A673 (cell line): ENCODE data around the gene VPS37B.

Source experiments
- CTCF ChIP-seq: fragments of 300-800, 200-600 bp; sonication (generic); conservative IDR thresholded peaks from 2 replicates; pipeline ENCODE4 v1.5.1; 2017; ENCODE audit warnings: low read depth, mild to moderate bottlenecking, antibody characterized with exemption, low read length, moderate library complexity, mixed read lengths
- EZH2 ChIP-seq: fragments of 200-600 bp; sonication (generic); IDR thresholded peaks from 2 replicates; pipeline ENCODE4 v1.6.1; 2017; ENCODE audit warnings: borderline replicate concordance, low read depth, mild to moderate bottlenecking, mixed read lengths, antibody characterized with exemption, low read length; ENCODE audit not compliant: poor library complexity, severe bottlenecking

DNA sequence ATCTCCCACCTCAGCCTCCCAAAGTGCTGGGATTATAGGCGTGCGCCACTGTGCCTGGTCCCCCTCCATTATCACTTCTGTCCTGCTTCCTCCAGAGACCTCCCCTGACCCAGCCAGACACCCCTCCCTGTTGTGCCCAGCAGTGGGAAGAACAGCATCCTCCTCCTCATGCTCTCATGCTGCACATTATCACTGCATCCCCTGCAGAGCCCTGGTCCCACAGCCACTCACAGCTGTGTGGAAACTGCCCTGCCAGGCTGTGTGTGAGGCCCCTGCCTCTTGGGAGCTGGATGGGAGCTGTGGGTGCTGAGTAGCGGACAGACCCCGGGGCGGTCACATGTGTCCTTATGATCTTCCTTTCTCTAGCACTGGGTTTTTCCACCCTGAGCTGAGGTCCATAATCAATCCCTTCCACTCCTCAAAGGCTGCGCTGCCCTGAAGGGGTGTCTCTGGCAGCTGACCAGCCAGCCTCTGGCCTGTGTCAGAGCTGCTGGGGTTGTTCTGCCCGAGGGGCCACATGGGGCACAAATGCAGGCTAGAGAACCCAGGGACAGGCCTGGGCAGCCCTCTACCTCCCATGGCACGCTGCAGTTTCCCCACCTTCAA, 51.5 kb downstream of the VPS37B start:
- no peak for TF ChIP-seq CTCF
- no peak for TF ChIP-seq EZH2
